ENCODE results near the gene JADE2.
A peak's percentile ranks its signal among the peaks of the same experiment; 100 is the strongest.

Gene JADE2

GRCh38 chr5:134540747-134541733 is 15.6 kb downstream of the JADE2 start:
- TF ChIP-seq, protein P1, sequence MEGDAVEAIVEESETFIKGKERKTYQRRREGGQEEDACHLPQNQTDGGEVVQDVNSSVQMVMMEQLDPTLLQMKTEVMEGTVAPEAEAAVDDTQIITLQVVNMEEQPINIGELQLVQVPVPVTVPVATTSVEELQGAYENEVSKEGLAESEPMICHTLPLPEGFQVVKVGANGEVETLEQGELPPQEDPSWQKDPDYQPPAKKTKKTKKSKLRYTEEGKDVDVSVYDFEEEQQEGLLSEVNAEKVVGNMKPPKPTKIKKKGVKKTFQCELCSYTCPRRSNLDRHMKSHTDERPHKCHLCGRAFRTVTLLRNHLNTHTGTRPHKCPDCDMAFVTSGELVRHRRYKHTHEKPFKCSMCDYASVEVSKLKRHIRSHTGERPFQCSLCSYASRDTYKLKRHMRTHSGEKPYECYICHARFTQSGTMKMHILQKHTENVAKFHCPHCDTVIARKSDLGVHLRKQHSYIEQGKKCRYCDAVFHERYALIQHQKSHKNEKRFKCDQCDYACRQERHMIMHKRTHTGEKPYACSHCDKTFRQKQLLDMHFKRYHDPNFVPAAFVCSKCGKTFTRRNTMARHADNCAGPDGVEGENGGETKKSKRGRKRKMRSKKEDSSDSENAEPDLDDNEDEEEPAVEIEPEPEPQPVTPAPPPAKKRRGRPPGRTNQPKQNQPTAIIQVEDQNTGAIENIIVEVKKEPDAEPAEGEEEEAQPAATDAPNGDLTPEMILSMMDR (IDR thresholded peaks at IDR 0.05; ENCODE audit: low read length, missing control alignments) = no peak
- no peak overlapping the region for H3K4me3 ChIP-seq (replicated peaks; ENCODE audit: low read depth, low read length)
- DNase-seq (ENCODE audit: low read depth) = no peak

DNA sequence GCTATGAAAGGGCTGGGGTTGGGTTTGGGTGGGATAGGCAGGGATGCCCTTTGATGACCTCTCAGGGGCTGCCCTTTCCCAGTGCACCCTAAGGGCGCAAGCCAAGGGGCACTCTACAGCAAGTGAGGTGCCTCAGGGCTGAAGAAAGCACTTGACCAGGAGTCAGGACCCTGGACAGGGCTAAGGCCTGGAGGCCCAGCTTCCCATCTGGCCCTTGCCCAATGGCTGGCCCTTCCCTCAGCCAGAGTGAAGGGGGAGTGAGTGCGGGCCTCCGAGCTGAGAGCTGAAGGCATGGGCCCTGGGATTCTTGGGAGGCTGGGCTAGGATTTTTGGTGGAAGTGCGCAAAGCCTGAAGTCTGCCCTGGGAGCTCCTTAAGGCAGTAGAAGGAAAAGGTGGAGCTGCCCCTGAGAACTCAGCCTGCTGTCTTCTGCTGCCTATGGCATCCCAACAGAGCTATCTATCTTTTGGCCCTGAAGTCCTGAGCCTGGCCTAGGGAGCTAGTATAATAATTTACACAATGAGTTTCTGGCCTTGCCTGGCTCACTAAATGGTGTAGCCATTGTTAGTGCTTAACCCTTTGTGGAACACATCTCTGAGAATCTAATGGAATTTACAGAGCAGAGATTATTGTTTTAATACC is 16.4 kb downstream of the JADE2 start:
- peak; percentile 75 for DNase-seq (ENCODE audit: low read depth)
- TF ChIP-seq, protein P1 (IDR thresholded peaks at IDR 0.05; ENCODE audit: low read length, missing control alignments) = no peak
- no peak overlapping the region for H3K4me3 ChIP-seq (replicated peaks; ENCODE audit: low read depth, low read length)

DNA sequence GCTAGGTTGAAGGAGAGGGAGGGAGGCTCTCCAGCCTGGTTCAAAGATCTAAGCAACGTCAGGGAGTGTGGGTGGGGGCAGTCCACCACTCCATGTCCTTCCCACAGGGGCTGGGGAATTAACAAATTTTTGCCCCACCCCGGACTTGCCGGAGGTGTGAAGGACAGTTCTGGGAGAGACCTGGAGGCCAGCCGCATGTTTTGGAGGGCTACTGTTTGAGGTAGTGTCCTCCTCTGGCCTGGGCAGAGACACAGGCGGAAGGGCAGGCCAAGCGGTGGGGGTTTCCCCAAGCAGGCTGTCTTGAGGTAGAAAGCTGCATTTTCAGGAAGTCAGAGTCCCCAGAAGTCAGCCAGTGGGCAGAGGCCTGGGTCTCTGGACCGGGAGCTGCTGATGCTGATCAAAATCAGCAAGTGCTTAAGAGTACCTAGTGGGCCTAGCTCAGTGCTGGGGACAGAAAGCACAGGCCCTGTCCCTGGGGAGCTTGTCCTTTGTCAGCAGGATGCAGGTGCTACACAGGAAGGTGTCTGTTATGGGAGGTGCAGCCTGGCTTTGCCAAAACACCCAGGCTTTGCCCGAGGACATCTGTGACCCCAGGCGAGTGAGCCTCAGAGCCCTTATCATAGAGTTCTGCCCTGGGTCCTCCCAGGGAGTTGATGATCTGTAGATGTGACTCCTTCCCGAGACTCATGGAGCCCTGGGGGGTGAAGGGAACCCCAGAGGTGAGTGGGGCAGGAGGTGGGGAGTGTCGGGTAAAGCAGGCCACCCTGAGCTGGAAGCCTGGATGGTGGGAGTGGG is 18.5 kb downstream of the JADE2 start:
- no peak for DNase-seq (ENCODE audit: low read depth)
- H3K4me3 ChIP-seq (replicated peaks; ENCODE audit: low read depth, low read length) = no peak overlapping the region
- TF ChIP-seq, protein P1 (IDR thresholded peaks at IDR 0.05; ENCODE audit: low read length, missing control alignments) = no peak

- no peak overlapping the region for H3K4me3 ChIP-seq (replicated peaks; ENCODE audit: low read depth, low read length)
- DNase-seq (ENCODE audit: low read depth) = peak; percentile 74
- TF ChIP-seq, protein P1 (IDR thresholded peaks at IDR 0.05; ENCODE audit: low read length, missing control alignments) = no peak
Measured at GRCh38 chr5:134545070-134545868, 19.8 kb downstream of the JADE2 start.

DNA sequence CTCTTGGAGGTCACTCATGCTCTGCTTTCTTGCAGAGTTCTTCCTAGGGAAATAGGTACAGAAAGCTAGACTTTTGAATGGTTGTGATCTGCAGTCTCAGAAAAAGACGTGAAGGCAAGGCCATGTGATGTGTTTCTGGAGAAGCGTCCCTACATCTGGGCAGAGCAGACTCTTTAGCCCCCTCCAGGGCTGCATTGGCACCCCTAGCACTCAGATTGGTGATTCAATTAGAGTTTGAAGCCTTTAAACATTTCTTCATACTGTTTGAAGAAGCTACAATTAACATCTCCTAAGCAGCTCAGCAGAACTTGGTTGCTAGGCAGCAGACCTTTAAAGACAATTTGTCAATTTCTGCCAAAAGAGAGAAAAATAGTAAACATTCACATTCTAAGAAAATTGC is 21.6 kb downstream of the JADE2 start:
- H3K4me3 ChIP-seq (replicated peaks; ENCODE audit: low read depth, low read length) = no peak overlapping the region
- DNase-seq (ENCODE audit: low read depth) = no peak
- TF ChIP-seq, protein P1 (IDR thresholded peaks at IDR 0.05; ENCODE audit: low read length, missing control alignments) = no peak

GRCh38 chr5:134547579-134547978 is 22.1 kb downstream of the JADE2 start:
- H3K4me3 ChIP-seq (replicated peaks; ENCODE audit: low read depth, low read length) = no peak overlapping the region
- DNase-seq (ENCODE audit: low read depth) = peak; percentile 88
- TF ChIP-seq, protein P1 (IDR thresholded peaks at IDR 0.05; ENCODE audit: low read length, missing control alignments) = no peak
